Endothelial cell (in vitro differentiated cells): ENCODE results near the gene TUBB. TPM values are rescaled to one million over a fixed set of nuclear protein-coding genes. Genes with fewer than 3 reads are reported as not detected.
"Not testable (repeated sequence)": the region's sequence is repeated elsewhere in the genome, so short reads cannot be mapped to it uniquely, and the experiment has no call there.

Experiments
- DNase-seq: peaks from one replicate; pipeline ENCODE4 v3.0.0; 2021; ENCODE audit warnings: low spot score
- H3K27ac Mint-ChIP-seq: one replicate; pipeline ENCODE4 v1.8.0; 2021; ENCODE audit warnings: mixed read lengths, inconsistent platforms; ENCODE audit not compliant: unreplicated experiment
- H3K27me3 Mint-ChIP-seq: one replicate; pipeline ENCODE4 v1.8.0; 2021; ENCODE audit warnings: mild to moderate bottlenecking, moderate library complexity, mixed read lengths, inconsistent platforms; ENCODE audit not compliant: unreplicated experiment
- H3K36me3 Mint-ChIP-seq: one replicate; pipeline ENCODE4 v1.8.0; 2021; ENCODE audit warnings: mild to moderate bottlenecking, low read depth, mixed read lengths, inconsistent platforms; ENCODE audit not compliant: unreplicated experiment
- H3K4me1 Mint-ChIP-seq: one replicate; pipeline ENCODE4 v1.8.0; 2021; ENCODE audit warnings: mild to moderate bottlenecking, mixed read lengths, inconsistent platforms; ENCODE audit not compliant: unreplicated experiment
- H3K4me3 Mint-ChIP-seq: one replicate; pipeline ENCODE4 v1.8.0; 2021; ENCODE audit warnings: mild to moderate bottlenecking, mixed read lengths, inconsistent platforms; ENCODE audit not compliant: unreplicated experiment
- H3K9me3 Mint-ChIP-seq: one replicate; pipeline ENCODE4 v1.8.0; 2021; ENCODE audit warnings: mixed read lengths, inconsistent platforms; ENCODE audit not compliant: unreplicated experiment
- total RNA-seq: library from RNA; stranded (reverse); fragmentation: NEBNext Ultra II Directional; extraction: Animal tissue kit (Norgen Biotek cat#: 25700); gene quantifications from one replicate; pipeline ENCODE4 v1.2.1, GENCODE V29; 2021; ENCODE audit not compliant: unreplicated experiment
- TF ChIP-seq, protein P1 (sequence below): fragments of 200-600 bp; sonication (generic); IDR thresholded peaks from one replicate; pipeline ENCODE4 v1.5.0; 2021; ENCODE audit warnings: antibody characterized with exemption; ENCODE audit not compliant: unreplicated experiment

TUBB gene
- total RNA-seq, 1 donor from 2014 or later = 1,094 TPM

DNA sequence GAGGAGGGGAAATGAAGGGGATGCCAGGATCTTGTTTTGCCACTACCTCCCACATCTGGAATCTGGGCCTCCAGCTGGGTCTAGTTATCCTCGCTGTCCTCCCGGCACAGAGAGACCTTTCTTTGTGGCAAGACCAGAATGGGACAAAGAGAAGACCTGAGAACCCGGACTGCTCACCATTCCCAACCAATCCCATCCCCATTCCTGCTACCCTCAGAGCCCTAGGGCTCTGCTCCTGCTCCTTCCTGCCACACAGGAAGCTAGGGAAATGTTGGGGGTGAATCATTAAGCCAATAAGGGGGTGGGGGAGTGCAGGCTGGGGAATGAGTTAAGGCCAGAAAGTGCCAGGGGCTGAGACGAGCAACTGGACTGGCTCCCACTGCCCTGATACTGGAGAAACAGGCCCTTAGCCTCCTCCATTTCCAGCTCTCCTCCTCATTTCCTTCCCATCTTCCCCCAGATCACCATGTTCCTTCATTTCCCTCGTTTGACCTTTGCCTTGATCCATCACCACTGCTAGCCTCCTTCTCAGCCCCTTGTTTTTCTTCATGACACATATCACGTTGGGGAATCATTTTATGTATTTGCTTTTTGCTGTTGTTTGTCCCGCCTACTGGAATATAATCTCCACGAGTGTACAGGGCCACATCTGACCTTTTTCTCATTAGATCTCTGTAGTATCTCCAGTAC, 28.8 kb downstream of the TUBB start:
- DNase-seq = no peak
- Mint-ChIP-seq H3K4me1 (peaks cover 21% of the 10 kb centered on the region), H3K9me3 (no peaks in the 10 kb centered on the region), H3K36me3 (no peaks in the 10 kb centered on the region), H3K27ac (no peak overlapping the region), H3K27me3 (no peaks in the 10 kb centered on the region), H3K4me3 (no peak overlapping the region)
- TF ChIP-seq, protein P1, sequence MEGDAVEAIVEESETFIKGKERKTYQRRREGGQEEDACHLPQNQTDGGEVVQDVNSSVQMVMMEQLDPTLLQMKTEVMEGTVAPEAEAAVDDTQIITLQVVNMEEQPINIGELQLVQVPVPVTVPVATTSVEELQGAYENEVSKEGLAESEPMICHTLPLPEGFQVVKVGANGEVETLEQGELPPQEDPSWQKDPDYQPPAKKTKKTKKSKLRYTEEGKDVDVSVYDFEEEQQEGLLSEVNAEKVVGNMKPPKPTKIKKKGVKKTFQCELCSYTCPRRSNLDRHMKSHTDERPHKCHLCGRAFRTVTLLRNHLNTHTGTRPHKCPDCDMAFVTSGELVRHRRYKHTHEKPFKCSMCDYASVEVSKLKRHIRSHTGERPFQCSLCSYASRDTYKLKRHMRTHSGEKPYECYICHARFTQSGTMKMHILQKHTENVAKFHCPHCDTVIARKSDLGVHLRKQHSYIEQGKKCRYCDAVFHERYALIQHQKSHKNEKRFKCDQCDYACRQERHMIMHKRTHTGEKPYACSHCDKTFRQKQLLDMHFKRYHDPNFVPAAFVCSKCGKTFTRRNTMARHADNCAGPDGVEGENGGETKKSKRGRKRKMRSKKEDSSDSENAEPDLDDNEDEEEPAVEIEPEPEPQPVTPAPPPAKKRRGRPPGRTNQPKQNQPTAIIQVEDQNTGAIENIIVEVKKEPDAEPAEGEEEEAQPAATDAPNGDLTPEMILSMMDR = no peak

DNA sequence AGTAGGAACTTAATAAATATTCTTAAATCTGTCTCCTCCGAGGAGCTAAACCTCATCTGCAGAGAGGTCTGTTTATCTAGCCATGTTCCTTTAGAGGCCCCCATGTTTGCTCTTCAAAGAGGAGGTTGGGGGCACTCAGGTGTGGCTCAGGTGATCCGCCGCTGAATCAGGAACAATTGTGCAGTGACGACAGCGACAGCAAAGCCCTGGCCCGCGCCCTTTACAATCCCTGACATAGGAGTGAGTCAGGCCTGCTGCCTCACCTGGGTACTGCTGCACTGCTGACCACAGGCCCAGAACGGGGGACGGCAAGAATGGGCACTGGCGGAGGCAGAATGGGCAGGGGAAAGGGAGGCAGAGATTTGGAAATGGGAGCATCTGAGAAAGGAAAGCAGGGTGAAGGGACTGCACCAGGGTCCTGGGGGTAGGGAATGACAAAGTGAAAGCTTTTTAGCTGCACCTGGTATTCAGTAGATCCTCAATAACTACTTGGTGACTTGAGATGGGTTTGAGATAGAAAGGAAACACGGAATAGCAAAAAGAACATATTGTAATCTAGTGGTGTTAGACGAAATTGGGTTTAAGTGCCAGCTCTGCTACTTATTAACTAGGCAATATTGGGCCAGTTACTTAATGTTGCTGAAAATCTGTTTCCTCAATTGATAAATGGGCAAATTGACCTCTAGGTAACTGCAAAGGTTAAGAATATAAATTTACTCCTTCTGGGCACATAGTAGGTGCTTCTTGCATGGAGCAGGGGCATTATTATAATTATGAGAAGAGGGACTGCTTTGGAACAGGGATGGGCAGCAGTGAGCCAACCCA, 29.6 kb downstream of the TUBB start:
- H3K27me3 Mint-ChIP-seq = no peaks in the 10 kb centered on the region
- H3K27ac Mint-ChIP-seq = no peak overlapping the region
- H3K4me1 Mint-ChIP-seq = peaks cover 21% of the 10 kb centered on the region
- no peaks in the 10 kb centered on the region for H3K36me3 Mint-ChIP-seq
- TF ChIP-seq, protein P1 = no peak
- no peak overlapping the region for H3K4me3 Mint-ChIP-seq
- no peak for DNase-seq
- H3K9me3 Mint-ChIP-seq = no peaks in the 10 kb centered on the region

DNA sequence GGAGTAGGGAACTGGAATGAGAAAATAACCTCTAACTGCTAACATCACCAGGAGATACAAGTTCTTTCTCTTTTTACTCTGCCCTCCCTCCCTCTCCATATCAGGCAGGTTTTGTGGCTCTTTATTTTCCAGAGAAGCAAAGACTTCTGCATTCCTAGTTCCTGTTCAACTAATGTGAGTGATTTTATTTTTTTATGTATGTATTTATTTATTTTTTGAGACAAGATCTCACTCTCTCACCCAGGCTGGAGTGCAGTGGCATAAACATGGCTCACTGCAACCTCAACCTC, 30.2 kb downstream of the TUBB start:
- H3K27ac Mint-ChIP-seq = no peak overlapping the region
- H3K4me3 Mint-ChIP-seq = no peak overlapping the region
- H3K4me1 Mint-ChIP-seq = peaks cover 21% of the 10 kb centered on the region
- H3K9me3 Mint-ChIP-seq = no peaks in the 10 kb centered on the region
- no peak for DNase-seq
- no peaks in the 10 kb centered on the region for H3K27me3 Mint-ChIP-seq
- TF ChIP-seq, protein P1 = no peak
- no peaks in the 10 kb centered on the region for H3K36me3 Mint-ChIP-seq

DNA sequence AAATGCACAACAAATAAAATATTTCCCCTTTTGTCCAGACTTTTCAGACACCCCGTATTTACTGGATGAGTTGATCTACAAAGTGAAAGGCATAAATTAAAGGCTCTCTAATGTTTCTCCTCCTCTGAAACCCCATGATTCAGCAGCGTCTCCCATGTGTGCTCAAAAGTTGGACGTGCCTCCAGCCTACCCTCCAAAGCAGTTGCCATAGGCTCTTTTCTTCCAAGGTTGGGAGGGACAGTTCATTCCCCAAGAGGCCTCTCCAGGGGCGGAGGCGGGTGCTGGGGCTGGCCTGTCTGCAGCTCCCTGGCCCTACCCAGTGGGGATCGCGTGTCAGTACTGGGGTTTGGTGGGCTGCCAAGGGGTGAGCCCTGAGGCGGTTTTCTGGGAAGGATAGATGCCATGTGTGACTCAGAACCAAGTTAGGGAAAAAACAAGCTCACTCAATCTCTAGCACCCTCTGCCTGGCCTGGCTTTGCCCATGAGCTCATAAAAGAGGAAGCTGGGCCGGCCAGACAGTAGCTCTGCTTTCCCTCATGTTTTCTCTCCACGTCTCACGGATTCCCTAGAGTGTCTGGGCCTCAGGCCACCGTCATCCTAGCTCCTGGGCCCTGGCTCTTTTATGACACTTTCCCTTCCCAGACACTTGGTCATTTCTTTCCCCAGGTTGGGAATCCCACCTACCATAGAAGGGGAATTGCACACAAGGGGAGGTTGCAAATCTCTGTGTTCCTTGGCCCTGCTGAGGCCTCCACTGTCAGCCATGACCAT, 32.2 kb downstream of the TUBB start:
- no peak overlapping the region for H3K27ac Mint-ChIP-seq
- no peaks in the 10 kb centered on the region for H3K9me3 Mint-ChIP-seq
- H3K36me3 Mint-ChIP-seq = no peaks in the 10 kb centered on the region
- peaks cover 18% of the 10 kb centered on the region for H3K4me1 Mint-ChIP-seq
- no peaks in the 10 kb centered on the region for H3K27me3 Mint-ChIP-seq
- H3K4me3 Mint-ChIP-seq = no peak overlapping the region
- DNase-seq = no peak
- TF ChIP-seq, protein P1 = no peak

DNA sequence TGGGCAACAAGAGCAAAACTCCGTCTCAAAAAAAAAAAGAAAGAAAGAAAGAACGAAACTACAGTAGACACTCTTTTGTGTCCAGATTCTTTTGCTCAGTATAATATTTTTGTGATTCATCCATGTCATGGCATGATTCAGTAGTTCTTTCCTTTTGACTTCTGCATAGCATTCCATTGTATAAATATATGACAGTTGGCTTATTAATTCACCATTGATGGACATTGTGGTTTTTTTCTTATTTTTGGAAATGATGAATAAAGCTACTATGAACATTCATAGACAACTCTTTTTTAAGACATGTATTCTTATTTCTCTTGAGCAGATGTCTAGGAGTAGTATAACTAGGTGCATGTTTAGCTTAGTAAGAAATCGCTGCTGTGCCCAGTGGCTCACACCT, 34.5 kb downstream of the TUBB start:
- Mint-ChIP-seq H3K9me3 (no peaks in the 10 kb centered on the region), H3K36me3 (no peaks in the 10 kb centered on the region), H3K4me3 (no peak overlapping the region), H3K4me1 (peaks cover 3% of the 10 kb centered on the region), H3K27ac (no peak overlapping the region), H3K27me3 (no peaks in the 10 kb centered on the region)
- TF ChIP-seq, protein P1 = no peak
- no peak for DNase-seq

DNA sequence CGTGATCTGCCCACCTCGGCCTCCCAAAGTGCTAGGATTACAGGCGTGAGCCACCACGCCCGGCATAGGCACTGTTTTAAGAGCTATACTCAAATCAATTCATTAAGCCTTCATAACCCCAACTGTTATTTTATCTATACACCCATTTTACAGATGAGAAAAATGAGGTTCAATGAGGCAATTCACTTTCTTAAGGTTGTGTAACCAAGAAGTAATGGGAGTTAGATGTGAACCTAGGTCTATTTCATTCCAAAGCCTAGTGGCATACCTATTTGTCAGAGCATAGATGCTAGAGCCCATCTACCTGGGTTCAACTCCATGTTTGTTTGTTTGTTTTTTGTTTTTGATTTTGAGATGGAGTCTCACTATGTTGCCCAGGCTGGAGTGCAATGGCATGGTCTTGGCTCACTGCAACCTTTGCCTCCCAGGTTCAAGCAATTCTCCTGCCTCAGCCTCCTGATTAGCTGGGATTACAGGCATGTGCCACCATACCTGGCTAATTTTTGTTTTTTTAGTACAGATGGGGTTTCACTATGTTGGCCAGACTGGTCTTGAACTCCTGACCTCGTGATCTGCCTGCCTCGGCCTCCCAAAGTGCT, 36.4 kb downstream of the TUBB start:
- not testable (repeated sequence) for H3K27ac Mint-ChIP-seq, H3K4me1 Mint-ChIP-seq, DNase-seq, H3K36me3 Mint-ChIP-seq, H3K27me3 Mint-ChIP-seq, H3K9me3 Mint-ChIP-seq, H3K4me3 Mint-ChIP-seq
